Glomerular visceral epithelial cell (primary cell): ENCODE measurements around the gene DPEP2.
"Not testable (repeated sequence)": the region's sequence is repeated elsewhere in the genome, so short reads cannot be mapped to it uniquely, and the experiment has no call there.

ENCODE experiments used
- DNase-seq: peaks from one replicate; pipeline ENCODE4 v3.0.0-alpha.2; 2016; ENCODE audit errors: extremely low spot score

DPEP2 gene

DNA sequence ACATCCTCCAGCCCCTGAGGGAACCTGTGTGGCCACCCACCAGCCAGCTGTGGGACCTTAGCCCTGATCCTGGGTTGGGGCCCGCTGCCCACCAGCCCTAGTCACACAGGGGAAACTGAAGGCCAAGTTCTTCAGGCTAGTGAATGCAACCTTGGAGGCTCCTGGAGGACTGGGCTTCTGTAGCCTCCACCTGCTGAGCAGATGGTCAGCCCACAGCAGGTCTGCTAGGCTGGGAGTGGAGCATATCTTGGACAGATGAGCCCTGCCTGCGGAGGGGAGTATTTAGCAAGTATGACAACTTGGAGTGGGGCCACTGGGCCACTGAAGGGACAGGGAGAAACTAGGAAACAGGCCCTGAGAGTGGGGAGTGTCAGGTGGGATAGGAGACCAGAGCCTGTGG, 23.1 kb downstream of the DPEP2 start:
- DNase-seq: no peak

DNA sequence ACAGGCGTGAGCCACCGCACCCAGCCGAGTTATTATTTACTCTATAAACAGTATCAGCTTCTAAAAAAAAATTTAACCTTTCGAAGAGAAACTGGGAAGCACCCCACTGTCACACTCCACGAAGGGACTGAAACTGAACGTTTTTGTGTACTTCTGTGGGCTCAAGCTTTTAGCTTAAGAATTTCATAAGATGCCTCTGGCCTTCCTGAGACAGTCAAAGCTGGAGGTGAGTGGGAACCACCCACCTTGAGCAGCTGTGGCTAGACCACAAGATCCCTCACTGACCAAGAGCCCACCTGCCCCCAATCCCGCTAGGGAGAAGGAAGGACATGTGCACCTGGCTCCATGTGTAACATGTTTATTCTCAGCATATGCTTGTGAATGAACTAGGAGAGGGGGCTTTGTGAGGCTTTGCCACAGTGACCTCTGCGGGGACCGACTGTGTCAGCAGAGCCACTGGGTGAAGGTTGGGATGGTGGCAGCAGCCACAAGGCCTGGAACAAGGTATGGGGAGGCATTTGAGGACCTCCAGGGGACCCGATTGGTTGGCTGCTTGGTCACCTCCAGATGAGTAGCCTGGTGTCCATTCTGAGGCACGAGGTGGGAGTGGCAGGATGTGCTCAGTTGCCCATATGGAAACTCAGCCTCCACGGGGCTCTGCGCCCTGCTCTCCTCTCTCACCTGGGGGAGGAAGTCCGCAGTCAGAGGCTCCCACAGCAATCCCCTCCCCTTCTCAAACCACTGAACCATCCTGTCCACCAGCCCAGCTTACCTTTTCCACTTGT, 23.8 kb downstream of the DPEP2 start:
- no peak for DNase-seq

DNA sequence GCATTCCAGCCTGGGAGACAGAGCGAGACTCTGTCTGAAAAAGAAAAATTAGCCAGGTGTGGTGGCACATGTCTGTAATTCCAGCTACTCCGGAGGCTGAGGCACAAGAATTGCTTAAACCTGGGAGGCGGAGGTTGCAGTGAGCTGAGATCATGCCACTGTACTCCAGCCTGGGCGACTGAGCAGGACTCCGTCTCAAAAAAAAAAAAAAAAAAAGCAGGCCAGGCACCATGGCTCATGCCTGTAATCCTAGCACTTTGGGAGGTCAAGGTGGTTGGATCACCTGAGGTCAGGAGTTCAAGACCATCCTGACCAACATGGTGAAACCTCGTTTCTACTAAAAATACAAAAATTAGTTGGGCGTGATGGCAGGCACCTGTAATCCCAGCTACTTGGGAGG, 27.0 kb downstream of the DPEP2 start:
- DNase-seq: not testable (repeated sequence)

DNA sequence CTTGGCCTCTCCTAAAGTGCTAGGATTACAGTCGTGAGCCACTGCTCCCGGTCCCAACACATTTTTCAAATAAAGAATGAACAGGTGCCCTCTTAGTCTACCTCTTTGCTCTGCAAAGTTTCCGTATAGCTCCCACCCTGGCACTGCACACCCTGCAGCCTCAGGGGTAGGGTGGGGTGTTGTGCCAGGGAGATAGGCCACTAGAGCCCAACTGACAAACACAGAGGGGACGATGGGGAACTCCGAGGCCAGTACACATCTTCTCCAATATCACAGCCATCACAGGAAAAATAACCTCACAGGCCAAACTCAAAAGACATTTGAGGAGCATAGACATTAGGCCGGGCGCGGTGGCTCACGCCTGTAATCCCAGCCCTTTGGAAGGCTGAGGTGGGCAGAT, 28.2 kb downstream of the DPEP2 start:
- no peak for DNase-seq

DNA sequence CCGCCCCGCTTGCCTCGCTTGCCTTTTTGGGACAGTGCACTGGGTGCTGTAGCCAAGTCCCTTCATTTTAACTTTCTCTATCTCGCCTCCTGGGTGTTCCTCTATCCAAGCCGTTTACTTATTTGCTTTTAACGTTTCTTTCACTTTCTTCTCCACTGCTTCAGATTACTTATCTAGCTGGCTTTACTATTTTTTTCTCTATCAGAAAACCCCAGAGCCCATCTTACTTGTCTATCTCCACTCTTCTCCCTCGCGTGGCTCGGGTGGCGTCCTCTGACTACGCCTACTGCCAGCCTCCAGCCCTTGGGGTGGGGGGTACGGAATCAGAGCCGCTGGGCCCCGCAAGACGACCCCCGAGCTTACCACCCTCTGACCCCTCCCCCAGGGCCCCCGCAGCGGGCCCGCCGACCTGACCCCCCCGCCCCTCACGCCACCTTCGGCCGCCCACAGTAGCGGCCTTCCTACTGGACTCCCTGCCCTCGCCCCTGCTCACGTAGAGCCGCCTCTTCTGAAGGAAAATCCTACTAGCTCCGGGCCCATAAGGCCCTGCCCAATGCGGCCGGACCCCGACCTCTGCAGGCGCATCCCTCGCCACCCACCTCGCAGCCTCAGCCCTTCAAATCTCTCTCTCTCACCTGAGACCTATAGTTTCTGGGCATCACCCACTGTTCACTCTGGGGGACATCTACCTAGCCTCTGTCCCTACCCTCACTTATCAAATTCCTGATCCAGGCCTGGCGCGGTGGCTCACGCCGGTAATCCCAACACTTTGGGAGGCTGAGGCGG, 29.8 kb downstream of the DPEP2 start:
- no peak for DNase-seq

DNA sequence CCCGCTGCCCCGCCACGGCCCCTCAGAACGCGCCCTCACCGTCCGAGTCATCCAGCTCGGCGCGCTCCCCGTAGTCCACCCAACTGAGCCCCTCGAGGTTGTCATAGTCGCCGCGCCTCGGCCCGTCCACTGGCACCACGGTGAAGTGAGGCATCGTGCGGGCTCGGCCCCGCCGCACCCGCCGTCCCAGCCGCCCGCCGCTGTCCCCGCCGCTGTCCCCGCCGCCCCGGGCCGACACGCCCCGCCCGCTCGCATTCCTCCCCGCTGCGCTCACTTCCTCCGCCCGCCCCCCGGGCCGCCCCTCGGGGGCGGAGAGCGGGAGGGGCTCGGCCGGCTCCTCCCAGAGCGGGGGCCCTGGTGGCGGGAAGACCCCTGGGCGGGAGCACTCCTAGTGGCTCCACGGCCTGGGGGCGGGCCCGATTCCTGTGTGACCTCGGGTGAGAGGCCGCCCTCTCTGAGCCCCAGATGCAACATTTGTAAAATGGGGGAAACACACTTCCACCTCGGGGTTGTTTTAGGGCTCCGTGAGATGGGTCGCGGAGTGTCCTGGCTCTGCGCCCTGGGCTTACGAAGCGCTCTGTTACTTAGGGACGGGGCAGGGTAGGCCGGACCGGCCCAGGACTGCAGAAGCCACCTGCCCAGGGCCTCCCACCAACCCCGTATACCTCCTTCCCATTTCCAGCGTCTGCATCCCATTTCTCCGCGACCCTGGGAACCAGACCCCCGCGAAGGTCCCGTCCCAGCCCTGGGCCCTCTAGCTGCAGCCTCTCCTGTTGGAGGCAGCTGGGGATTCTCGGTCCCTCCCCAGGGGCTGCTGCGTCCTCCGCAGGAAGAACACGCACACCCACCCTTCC, 30.7 kb downstream of the DPEP2 start, which contains the start of gene SLC12A4:
Gene SLC12A4 (minus strand): TSS at position 238 of the 854 bp plus-strand sequence. CDS start 84 bp downstream, at position 154.
- peak; percentile 83 for DNase-seq

DNA sequence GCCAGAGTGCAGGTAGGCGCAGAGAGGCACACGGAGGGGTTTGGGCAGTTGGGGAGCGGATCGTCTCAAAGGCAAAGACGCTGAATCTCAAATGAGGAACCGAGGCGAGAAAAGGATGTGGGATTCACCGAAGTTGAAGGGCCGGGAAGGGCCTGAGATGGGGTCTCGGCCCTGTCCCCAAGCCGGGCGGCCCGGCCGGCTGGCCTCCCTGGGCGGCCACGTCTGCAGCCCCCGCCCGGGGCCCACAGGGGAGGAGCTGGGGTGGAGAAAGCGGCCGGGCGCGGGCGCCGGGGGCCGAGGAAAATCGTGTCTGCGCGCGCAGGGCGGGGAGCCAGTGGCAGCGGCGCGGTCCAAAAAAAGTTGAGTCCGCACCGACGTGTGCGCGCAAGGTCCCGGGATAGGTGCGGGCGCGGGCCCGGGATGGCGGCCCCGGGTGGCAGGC, 31.3 kb downstream of the DPEP2 start:
- peak; percentile 25 for DNase-seq

DNA sequence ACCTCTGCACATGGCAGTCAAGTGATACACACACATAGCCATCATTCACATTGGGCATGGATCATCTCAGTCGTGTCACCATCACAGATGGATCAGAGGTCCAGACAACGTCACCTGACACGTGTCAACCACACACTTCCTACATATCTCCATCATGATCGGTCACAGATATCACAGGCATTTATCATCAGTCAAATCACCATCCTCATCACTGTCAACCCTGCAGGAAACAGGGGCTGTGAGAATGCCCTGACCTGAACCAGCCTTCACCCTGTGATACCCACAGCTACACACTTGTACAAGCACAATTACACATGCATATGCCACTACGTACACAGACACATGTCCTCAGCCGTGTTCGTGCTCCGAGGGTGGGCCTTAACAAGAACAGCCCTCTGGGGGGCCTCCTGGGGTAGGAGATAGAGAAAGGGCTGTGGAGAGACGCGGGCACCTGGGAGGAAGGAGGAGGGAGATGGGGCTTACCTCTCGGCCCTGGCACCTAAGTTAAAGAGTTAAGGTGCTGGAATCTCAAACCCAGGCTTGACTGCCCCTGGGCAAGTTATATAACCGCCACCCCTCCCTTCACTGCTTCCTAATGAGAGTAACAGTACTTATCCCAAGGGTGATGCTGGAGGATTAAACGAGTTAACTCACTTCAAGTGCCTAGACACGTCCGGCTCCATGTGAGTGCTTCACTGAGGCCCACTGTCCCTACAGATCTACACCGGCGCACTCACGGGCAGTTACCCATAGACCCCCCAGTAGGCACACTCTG, 31.9 kb downstream of the DPEP2 start:
- no peak for DNase-seq

DNA sequence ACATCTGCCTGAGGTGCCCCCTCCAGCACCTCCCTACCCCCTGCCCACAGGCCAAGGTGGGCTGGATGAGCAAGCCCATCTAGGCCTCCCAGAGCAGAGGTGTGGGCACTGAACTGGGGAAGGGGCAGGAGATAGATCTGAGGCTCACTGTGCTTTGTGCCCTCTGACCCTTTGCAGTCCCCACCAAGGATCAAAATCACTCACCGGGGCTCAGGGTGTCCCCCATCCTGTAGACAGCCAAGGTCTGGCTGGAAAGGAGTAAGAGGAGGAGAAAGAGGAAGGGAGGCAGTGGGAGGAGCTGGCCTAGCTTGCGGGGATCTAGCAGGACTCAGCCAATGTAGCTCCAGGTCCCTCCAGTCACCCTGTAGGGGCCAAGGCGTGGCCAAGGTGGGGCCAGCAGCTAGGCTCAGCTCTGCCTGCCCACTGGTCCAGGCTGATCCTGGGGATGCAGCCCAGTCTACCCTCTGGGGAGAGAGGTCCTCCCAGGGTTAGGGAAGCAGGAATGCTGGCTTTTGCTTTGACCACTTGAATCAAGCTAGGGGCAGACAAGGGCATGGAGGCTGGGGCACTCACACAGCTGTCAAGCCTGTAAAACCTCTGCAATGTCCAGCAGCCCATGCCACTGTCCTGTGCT, 32.6 kb downstream of the DPEP2 start:
- DNase-seq: peak; percentile 49

DNA sequence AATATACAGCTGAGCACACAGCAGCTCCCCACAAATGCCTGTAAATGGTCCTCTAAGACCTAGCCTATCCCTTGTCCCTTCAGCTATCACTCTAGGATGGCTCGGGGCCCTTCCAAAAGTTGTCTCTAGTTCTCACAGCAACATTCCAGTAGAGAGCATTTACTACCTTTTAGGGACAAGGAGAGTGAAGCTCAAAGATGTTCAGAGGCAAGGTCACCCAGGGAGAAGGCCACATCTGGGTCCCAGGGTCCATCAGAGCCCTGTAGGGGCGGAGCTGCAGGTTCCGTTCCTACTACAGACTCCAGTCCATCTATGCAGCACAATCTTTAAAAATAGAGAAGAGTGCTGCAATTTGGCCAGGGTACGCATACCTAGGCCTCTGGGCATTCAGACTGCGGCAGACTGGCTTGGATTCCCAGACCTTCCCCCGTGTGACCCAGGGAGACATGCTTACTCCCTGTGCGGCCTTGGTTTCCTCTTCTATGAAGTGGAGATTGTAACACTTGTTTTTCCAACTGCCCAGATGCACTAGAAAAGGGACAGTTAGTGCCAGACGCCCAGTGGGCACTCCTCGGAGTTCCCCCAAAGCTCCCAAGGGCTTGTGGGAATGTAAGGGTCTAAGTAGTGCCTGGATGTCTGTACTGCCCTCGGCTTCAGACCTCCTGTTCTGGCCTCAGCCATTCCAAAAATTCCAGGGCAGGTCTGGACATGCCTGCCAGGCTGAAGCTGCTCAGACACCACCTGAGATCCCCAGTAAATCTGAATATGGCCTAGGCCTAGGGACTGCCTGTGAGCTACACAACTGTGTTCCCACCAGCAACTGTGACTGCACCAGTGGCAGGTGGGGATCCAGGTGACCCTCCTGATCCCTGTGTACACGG, 33.4 kb downstream of the DPEP2 start:
- peak; percentile 39 for DNase-seq

DNA sequence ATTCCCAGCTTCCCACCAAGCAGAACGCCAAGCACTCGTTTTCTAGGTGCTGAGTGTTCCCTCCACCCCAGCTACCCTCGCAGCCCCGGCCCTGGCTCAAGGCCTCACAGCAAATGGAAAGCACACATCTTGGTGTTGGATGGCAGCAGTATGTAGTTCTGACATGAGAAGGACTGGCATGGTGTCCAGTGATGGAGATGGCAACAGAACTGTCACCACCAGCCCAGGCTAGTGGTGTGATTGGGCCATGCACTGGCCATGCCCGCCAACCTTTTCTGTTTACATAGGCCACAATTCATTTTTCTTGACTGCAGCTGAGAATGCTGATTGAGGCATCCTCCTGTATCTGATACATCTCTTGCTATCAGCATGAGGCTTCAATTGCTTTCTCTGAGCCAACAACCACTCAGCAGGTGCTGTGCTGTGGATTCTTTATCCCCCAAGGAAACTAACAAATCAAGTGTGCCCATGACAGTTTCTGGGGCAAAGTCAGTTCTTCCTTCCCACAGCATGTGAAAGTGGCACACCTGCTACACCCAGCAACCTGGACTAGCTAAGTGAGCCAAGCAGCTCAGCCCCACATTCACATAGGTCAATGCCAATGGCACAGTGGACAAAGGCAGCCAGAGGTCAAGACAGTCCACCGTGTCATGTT, 34.7 kb downstream of the DPEP2 start:
- no peak for DNase-seq

DNA sequence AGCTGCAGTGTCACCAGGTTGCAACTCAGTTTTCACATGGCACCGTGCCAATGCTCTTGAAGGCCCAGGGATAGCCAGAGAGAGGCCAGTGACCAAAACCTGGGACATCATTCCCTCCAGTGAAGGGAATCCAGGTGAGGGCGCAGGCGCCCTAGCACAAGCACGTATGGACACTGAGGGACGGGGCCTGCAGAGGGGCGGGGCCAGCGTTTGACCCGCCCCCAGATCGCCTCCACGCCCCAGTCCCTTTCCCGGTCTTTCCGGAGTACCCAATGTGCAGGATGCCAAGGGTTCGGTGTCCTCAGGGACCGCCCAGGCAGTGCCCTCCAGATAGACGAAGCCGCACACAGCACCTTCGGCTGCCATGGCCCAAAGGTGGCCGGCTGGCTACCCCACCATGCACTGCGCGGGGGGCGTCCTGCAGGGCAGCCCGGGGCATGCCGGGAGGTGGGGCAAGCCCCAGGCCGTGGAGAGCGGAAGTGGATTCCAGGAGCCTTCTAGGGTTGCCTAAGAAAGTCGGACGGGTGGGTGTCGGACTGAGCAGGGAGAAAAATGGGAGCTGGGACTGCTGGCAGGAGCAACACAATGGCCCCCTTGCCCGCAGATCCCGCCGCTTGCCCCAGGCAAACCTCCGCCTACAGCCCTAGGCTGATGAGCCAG, 35.5 kb downstream of the DPEP2 start:
- DNase-seq: no peak

DNA sequence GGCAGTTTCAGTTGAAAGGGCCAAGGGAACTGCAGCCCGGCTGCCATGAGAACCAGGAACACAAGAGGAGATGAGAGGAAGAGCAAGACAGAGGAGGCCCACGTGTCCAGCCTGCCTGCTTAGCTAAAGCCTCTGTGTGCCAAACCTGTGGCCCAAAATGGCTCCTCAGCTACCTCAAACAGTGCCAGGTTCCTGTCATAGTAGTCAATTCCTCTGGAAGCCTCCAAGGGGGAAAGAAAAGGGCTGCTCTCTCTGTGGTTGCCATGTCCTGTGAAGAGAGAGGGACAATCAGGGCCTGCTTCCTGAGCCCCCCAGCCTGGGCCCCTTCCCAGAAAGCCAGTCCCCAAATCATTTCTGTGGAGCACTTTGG, 36.0 kb downstream of the DPEP2 start:
- no peak for DNase-seq

DNA sequence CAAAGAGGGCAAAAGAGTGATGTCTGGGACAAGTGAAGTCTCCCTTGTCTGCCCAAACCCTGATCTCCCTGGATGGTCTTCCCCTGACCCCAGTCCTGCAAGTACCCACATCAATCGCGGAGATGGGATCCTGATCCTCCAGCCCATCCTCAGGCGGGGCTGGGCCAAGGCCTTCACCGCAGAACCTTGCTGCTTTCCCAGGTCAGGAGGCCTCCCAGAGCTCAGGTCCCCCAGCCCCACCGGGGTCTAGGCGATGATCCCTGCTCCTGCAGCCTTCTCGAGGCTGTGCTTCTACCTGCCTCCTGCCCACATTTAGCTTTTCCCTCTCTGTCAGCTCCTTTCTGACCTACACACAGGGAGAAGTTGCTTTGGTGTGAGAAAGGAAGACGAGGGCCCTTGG, 37.1 kb downstream of the DPEP2 start:
- DNase-seq: no peak

DNA sequence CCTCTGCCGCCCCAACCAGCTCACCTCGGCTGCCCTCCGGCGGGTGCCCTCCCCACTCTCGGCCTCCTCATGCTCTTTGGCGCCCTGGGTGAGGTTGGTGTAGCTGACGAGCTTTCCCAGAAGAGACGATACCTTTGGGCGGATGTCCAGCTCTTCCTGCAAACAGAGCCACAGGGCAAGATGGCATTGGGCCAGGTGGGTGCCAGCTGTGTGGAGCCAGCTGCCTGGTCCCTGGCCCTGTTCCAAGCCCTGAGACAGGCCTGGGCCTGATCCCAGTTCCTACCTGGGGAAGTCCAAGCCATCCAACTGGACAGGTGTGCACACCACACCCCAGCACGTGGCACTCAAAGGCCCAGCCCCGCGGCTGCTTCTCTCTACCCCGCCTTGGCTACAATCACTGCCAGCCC, 37.7 kb downstream of the DPEP2 start:
- DNase-seq: no peak

DNA sequence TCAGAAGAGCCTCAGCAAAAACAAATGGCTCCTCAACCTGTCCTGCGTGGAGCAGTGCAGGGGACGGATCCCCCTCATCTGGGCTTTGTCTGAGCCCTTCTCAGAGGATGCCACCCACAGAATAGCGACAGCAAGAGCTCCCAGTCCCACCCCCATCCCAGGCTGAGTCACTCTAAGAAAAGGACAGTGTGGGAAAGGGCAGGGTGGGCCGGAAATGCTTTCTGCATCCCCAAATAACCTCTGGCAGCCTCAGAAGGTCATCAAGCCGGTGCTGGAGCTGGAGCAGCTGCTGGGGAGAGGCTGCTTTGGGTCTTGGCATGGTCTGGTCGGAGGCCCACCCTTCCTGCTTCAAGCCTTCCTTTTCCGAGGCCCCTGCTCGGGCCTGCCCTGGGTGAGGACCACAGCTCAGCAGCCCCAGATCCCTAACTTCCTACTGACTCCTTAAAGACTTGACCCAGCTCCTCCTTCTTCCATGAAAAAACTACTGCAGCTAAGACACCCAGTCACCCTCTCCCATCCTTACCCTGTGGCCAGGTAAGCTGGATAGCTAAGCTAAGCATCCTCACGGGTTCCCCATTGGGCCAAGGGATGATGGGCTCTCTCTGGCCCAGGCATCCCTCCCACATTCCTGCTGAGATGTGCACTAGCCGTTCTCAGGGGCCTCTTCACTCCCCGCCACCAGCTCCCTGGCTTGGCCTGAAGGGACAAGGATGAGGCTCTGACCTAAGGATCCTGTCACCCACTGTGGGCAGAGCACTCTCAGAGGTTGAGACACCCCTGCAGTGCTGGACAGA, 39.6 kb downstream of the DPEP2 start:
- no peak for DNase-seq

DNA sequence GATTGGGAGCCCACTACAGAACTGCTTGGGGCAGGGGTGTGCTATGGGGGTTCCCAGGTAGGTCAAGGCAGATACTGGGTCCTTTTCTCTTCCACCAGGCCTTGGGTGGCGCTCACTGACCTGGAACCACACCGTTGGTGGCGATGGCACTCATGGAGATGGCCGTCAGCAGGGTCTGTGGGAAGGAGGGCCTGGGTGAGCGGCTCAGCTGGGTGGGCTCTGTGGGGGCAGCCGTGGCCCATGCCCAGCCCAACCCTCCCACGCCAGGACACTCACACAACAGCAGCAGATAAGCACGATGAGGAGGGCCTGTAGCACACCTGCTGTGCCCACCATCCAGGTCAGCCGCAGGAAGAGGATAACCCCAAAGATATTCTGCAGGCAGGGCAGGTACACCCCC, 41.7 kb downstream of the DPEP2 start:
- no peak for DNase-seq
